WTC11 (cell line): ENCODE data around the gene SMURF1. TPM values are rescaled to one million over a fixed set of nuclear protein-coding genes. Genes with fewer than 3 reads are reported as not detected.

Experiments used
- ATAC-seq: fragments of 200-7000 bp; cut with Tn5 transposase; 2 replicates; pipeline ENCODE4 v1.10.0; 2021; ENCODE audit warnings: mild to moderate bottlenecking, moderate library complexity
- CTCF ChIA-PET: fragments of 300-600 bp; sonication (Branson Sonifier 250); formaldehyde crosslinking; loops from one replicate; lab custom pipeline; 2021; ENCODE audit warnings: antibody characterized with exemption; lab: Charles Lee
- POLR2A ChIA-PET: fragments of 350-600 bp; sonication (Branson Sonifier 250); formaldehyde crosslinking; loops from one replicate; lab custom pipeline; 2021; ENCODE audit warnings: antibody characterized with exemption; lab: Charles Lee
- DNase-seq: peaks from one replicate; pipeline ENCODE4 v3.0.0; 2021; ENCODE audit warnings: low spot score
- H3K27ac Mint-ChIP-seq: 2 replicates; pipeline ENCODE4 v1.8.0; 2021; ENCODE audit warnings: mixed read lengths
- H3K27me3 Mint-ChIP-seq: 2 replicates; pipeline ENCODE4 v1.8.0; 2021; ENCODE audit warnings: low read depth, mild to moderate bottlenecking, moderate library complexity, mixed read lengths
- H3K36me3 Mint-ChIP-seq: 2 replicates; pipeline ENCODE4 v1.8.0; 2021; ENCODE audit warnings: mixed read lengths
- H3K4me1 Mint-ChIP-seq: 2 replicates; pipeline ENCODE4 v1.8.0; 2022; ENCODE audit warnings: mixed read lengths
- H3K4me3 Mint-ChIP-seq: 2 replicates; pipeline ENCODE4 v1.8.0; 2021; ENCODE audit warnings: mild to moderate bottlenecking, moderate library complexity, mixed read lengths
- H3K9me3 Mint-ChIP-seq: 2 replicates; pipeline ENCODE4 v1.8.0; 2021; ENCODE audit warnings: mixed read lengths
- FOXJ3 ChIP-seq: sonication (generic); formaldehyde crosslinking; IDR thresholded peaks from 2 replicates; pipeline ENCODE4 v1.9.0; 2021; ENCODE audit warnings: missing genetic modification reagents, mild to moderate bottlenecking, borderline replicate concordance
- FOXK1 ChIP-seq: sonication (generic); formaldehyde crosslinking; IDR thresholded peaks from 2 replicates; pipeline ENCODE4 v1.8.0; 2022; ENCODE audit warnings: mild to moderate bottlenecking, moderate library complexity, missing genetic modification reagents
- GABPB1 ChIP-seq: sonication (generic); formaldehyde crosslinking; IDR thresholded peaks from 2 replicates; pipeline ENCODE4 v1.8.1; 2023; ENCODE audit warnings: mild to moderate bottlenecking, missing genetic modification reagents
- HMGA2 ChIP-seq: fragments of 250-450 bp; sonication (Bioruptor Pico); IDR thresholded peaks from 2 replicates; pipeline ENCODE4 v1.4.0; 2021; ENCODE audit warnings: mild to moderate bottlenecking, moderate library complexity
- MXD4 ChIP-seq: fragments of 250-450 bp; sonication (Bioruptor Pico); IDR thresholded peaks from 2 replicates; pipeline ENCODE4 v1.8.0; 2021; ENCODE audit warnings: mild to moderate bottlenecking, moderate library complexity, borderline replicate concordance
- NFYB ChIP-seq: sonication (generic); formaldehyde crosslinking; conservative IDR thresholded peaks from 2 replicates; pipeline ENCODE4 v1.8.0; 2022; ENCODE audit warnings: low read depth, missing genetic modification reagents
- PRRX2 ChIP-seq: fragments of 250-450 bp; sonication (Bioruptor Pico); IDR thresholded peaks from 2 replicates; pipeline ENCODE4 v1.8.0; 2021; ENCODE audit warnings: mild to moderate bottlenecking
- SOX15 ChIP-seq: fragments of 250-450 bp; sonication (Bioruptor Pico); IDR thresholded peaks from 2 replicates; pipeline ENCODE4 v1.9.0; 2021; ENCODE audit warnings: mild to moderate bottlenecking
- TCF7 ChIP-seq: sonication (generic); formaldehyde crosslinking; IDR thresholded peaks from 2 replicates; pipeline ENCODE4 v1.8.0; 2022; ENCODE audit warnings: mild to moderate bottlenecking, low read depth, missing genetic modification reagents, moderate library complexity
- ZNF232 ChIP-seq: sonication (generic); formaldehyde crosslinking; IDR thresholded peaks from 2 replicates; pipeline ENCODE4 v1.8.0; 2022; ENCODE audit warnings: mild to moderate bottlenecking, missing genetic modification reagents
- ZNF416 ChIP-seq: fragments of 250-450 bp; sonication (Bioruptor Pico); IDR thresholded peaks from 2 replicates; pipeline ENCODE4 v1.9.0; 2021; ENCODE audit warnings: mild to moderate bottlenecking, inconsistent platforms
- total RNA-seq: library from RNA; stranded (reverse); gene quantifications from 3 replicates; pipeline ENCODE4 v1.2.3, GENCODE V29; 2021
- TF ChIP-seq, protein P1 (sequence below): fragments of 250-450 bp; sonication (Bioruptor Pico); IDR thresholded peaks from 2 replicates; pipeline ENCODE4 v1.9.0; 2021; ENCODE audit warnings: mild to moderate bottlenecking, borderline replicate concordance
- TF ChIP-seq, protein P2 (sequence below): sonication (generic); formaldehyde crosslinking; IDR thresholded peaks from 2 replicates; pipeline ENCODE4 v1.8.0; 2022; ENCODE audit warnings: mild to moderate bottlenecking, missing genetic modification reagents
- TF ChIP-seq, protein P3 (sequence below): sonication (generic); formaldehyde crosslinking; conservative IDR thresholded peaks from 2 replicates; pipeline ENCODE4 v1.8.1; 2023; ENCODE audit warnings: mild to moderate bottlenecking, low read depth, missing genetic modification reagents, moderate library complexity
- TF ChIP-seq, protein P4 (sequence below): sonication (generic); formaldehyde crosslinking; IDR thresholded peaks from 2 replicates; pipeline ENCODE4 v1.8.0; 2022; ENCODE audit warnings: mild to moderate bottlenecking, missing genetic modification reagents
- TF ChIP-seq, protein P5 (sequence below): sonication (generic); formaldehyde crosslinking; IDR thresholded peaks from 2 replicates; pipeline ENCODE4 v1.8.0; 2023; ENCODE audit warnings: missing genetic modification reagents

Gene SMURF1
- total RNA-seq, 1 experiment from 2014 or later: 23.2 TPM

DNA sequence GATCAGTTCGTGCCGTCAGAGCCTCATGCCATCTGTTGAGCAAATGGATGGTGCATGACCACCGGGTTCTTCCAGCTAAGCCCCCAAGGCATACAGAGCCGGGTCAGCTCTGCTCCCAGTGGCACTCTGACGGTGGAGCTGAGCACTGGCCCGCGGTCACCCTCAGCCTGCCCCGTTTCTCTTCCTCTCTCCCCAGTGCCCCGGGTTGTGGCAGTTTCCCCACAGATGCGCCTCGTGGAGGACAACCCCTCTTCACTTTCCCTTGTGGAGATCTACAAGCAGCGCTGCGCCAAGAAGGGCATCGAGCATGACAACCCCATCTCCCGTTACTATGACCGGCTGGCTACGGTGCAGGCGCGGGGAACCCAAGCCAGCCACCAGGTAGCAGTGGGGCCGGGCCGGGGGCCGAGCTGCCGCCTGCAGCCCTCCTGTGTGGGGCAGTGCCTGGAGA is 135.7 kb downstream of the SMURF1 start:
- no peak for ATAC-seq
- Mint-ChIP-seq H3K4me3 (no peak overlapping the region), H3K4me1 (no peaks in the 10 kb centered on the region), H3K36me3 (peaks cover 59% of the 10 kb centered on the region), H3K27me3 (no peaks in the 10 kb centered on the region), H3K9me3 (no peaks in the 10 kb centered on the region), H3K27ac (no peak overlapping the region)
- no peak for DNase-seq
- CTCF ChIA-PET: no interaction called here
- POLR2A ChIA-PET: no interaction called here
- no peak for TF ChIP-seq GABPB1 (CRISPR knock-in tag)
- no peak for TF ChIP-seq SOX15 (CRISPR knock-in tag)
- TF ChIP-seq ZNF232 (CRISPR knock-in tag): no peak
- no peak for TF ChIP-seq ZNF416 (CRISPR knock-in tag)
- no peak for TF ChIP-seq TCF7 (CRISPR knock-in tag)
- TF ChIP-seq, protein P1, sequence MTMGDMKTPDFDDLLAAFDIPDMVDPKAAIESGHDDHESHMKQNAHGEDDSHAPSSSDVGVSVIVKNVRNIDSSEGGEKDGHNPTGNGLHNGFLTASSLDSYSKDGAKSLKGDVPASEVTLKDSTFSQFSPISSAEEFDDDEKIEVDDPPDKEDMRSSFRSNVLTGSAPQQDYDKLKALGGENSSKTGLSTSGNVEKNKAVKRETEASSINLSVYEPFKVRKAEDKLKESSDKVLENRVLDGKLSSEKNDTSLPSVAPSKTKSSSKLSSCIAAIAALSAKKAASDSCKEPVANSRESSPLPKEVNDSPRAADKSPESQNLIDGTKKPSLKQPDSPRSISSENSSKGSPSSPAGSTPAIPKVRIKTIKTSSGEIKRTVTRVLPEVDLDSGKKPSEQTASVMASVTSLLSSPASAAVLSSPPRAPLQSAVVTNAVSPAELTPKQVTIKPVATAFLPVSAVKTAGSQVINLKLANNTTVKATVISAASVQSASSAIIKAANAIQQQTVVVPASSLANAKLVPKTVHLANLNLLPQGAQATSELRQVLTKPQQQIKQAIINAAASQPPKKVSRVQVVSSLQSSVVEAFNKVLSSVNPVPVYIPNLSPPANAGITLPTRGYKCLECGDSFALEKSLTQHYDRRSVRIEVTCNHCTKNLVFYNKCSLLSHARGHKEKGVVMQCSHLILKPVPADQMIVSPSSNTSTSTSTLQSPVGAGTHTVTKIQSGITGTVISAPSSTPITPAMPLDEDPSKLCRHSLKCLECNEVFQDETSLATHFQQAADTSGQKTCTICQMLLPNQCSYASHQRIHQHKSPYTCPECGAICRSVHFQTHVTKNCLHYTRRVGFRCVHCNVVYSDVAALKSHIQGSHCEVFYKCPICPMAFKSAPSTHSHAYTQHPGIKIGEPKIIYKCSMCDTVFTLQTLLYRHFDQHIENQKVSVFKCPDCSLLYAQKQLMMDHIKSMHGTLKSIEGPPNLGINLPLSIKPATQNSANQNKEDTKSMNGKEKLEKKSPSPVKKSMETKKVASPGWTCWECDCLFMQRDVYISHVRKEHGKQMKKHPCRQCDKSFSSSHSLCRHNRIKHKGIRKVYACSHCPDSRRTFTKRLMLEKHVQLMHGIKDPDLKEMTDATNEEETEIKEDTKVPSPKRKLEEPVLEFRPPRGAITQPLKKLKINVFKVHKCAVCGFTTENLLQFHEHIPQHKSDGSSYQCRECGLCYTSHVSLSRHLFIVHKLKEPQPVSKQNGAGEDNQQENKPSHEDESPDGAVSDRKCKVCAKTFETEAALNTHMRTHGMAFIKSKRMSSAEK: no peak
- TF ChIP-seq, protein P2, sequence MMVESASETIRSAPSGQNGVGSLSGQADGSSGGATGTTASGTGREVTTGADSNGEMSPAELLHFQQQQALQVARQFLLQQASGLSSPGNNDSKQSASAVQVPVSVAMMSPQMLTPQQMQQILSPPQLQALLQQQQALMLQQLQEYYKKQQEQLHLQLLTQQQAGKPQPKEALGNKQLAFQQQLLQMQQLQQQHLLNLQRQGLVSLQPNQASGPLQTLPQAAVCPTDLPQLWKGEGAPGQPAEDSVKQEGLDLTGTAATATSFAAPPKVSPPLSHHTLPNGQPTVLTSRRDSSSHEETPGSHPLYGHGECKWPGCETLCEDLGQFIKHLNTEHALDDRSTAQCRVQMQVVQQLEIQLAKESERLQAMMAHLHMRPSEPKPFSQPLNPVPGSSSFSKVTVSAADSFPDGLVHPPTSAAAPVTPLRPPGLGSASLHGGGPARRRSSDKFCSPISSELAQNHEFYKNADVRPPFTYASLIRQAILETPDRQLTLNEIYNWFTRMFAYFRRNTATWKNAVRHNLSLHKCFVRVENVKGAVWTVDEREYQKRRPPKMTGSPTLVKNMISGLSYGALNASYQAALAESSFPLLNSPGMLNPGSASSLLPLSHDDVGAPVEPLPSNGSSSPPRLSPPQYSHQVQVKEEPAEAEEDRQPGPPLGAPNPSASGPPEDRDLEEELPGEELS (CRISPR knock-in tag): no peak
- TF ChIP-seq, protein P3, sequence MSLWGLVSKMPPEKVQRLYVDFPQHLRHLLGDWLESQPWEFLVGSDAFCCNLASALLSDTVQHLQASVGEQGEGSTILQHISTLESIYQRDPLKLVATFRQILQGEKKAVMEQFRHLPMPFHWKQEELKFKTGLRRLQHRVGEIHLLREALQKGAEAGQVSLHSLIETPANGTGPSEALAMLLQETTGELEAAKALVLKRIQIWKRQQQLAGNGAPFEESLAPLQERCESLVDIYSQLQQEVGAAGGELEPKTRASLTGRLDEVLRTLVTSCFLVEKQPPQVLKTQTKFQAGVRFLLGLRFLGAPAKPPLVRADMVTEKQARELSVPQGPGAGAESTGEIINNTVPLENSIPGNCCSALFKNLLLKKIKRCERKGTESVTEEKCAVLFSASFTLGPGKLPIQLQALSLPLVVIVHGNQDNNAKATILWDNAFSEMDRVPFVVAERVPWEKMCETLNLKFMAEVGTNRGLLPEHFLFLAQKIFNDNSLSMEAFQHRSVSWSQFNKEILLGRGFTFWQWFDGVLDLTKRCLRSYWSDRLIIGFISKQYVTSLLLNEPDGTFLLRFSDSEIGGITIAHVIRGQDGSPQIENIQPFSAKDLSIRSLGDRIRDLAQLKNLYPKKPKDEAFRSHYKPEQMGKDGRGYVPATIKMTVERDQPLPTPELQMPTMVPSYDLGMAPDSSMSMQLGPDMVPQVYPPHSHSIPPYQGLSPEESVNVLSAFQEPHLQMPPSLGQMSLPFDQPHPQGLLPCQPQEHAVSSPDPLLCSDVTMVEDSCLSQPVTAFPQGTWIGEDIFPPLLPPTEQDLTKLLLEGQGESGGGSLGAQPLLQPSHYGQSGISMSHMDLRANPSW (CRISPR knock-in tag): no peak
- no peak for TF ChIP-seq HMGA2 (CRISPR knock-in tag)
- TF ChIP-seq, protein P4, sequence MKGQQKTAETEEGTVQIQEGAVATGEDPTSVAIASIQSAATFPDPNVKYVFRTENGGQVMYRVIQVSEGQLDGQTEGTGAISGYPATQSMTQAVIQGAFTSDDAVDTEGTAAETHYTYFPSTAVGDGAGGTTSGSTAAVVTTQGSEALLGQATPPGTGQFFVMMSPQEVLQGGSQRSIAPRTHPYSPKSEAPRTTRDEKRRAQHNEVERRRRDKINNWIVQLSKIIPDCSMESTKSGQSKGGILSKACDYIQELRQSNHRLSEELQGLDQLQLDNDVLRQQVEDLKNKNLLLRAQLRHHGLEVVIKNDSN (CRISPR knock-in tag): no peak
- no peak for TF ChIP-seq FOXJ3
- TF ChIP-seq NFYB (CRISPR knock-in tag): no peak
- TF ChIP-seq PRRX2: no peak
- TF ChIP-seq MXD4 (CRISPR knock-in tag): no peak
- TF ChIP-seq FOXK1 (CRISPR knock-in tag): no peak
- TF ChIP-seq, protein P5, sequence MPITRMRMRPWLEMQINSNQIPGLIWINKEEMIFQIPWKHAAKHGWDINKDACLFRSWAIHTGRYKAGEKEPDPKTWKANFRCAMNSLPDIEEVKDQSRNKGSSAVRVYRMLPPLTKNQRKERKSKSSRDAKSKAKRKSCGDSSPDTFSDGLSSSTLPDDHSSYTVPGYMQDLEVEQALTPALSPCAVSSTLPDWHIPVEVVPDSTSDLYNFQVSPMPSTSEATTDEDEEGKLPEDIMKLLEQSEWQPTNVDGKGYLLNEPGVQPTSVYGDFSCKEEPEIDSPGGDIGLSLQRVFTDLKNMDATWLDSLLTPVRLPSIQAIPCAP: no peak
